Ovary (tissue), 3 donors: ENCODE data around the gene PUSL1.

Source experiments
- EP300 ChIP-seq: sonication (generic); formaldehyde crosslinking; IDR thresholded peaks from one replicate; pipeline ENCODE4 v1.6.1; 2017; ENCODE audit warnings: antibody characterized with exemption
- TF ChIP-seq, protein P1 (sequence below), 3 donors: fragments of 450-650 bp in 2 of 3; fragments of 200-600 bp in 1 of 3; IDR thresholded peaks; one replicate each; pipeline versions ENCODE4 v1.5.1 to v1.8.0; 2016 to 2022; ENCODE audit warnings: antibody characterized with exemption in 3 of 3, mild to moderate bottlenecking in 1 of 3
- donor health status: DM: no; HTN: no; CAD: no.

DNA sequence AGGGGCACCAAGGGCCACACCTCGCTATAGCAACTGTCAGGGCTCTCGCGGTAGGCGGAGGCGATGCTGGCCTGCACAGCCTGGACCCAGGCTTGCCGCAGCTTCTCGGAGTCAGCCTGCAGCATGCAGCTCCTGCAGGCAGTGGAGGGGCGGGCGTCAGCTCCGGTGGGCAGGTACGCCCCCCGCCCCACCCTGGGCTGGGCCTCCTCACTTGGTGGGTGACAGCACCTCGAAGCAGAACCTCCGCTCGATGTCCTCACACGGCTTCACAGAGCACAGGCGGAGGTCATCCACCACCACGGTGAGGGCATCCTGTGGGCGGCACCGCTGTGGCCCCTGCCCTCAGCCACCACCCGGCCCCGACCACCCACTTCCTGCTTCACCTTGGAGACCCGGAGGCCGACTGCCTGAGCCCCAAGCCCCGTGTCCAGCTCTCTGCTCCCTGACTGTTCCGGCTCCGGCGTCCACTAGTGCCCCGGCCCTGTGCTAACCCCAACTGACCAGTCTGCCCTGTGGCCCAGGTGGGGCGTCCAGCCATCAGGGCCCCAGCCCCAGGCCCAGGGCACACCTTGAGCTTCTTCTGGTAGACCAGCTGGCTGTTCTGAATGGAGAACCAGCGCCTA is 10.5 kb upstream of the PUSL1 start:
- TF ChIP-seq, protein P1, sequence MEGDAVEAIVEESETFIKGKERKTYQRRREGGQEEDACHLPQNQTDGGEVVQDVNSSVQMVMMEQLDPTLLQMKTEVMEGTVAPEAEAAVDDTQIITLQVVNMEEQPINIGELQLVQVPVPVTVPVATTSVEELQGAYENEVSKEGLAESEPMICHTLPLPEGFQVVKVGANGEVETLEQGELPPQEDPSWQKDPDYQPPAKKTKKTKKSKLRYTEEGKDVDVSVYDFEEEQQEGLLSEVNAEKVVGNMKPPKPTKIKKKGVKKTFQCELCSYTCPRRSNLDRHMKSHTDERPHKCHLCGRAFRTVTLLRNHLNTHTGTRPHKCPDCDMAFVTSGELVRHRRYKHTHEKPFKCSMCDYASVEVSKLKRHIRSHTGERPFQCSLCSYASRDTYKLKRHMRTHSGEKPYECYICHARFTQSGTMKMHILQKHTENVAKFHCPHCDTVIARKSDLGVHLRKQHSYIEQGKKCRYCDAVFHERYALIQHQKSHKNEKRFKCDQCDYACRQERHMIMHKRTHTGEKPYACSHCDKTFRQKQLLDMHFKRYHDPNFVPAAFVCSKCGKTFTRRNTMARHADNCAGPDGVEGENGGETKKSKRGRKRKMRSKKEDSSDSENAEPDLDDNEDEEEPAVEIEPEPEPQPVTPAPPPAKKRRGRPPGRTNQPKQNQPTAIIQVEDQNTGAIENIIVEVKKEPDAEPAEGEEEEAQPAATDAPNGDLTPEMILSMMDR (IDR thresholded peaks at IDR 0.05), result no peak
- no peak for TF ChIP-seq EP300
